SK-N-SH (cell line): Measurements from ENCODE around the gene PBX2.

Experiments used
- EP300 ChIP-seq, 2 experiments: IDR thresholded peaks; 2 replicates each; pipeline versions ENCODE4 v1.4.0 to v1.6.1; 2012; ENCODE audit warnings: borderline replicate concordance in 1 of 2, low read depth in 1 of 2, low read length in 1 of 2
- EZH2phosphoT487 ChIP-seq: fragments of 200-600 bp; sonication (generic); IDR thresholded peaks from 2 replicates; pipeline ENCODE4 v1.6.1; 2017; ENCODE audit warnings: low read depth, mixed run types, mild to moderate bottlenecking, antibody characterized with exemption, moderate library complexity, borderline replicate concordance
- FOXM1 ChIP-seq: IDR thresholded peaks from 2 replicates; pipeline ENCODE4 v1.4.0; 2012; ENCODE audit warnings: low read depth, mild to moderate bottlenecking
- POLR2AphosphoS5 ChIP-seq: IDR thresholded peaks from 2 replicates; pipeline ENCODE4 v1.6.1; 2012; ENCODE audit warnings: low read depth, low read length
- TF ChIP-seq, protein P1 (sequence below): IDR thresholded peaks from 2 replicates; pipeline ENCODE4 v1.4.0; 2012; ENCODE audit warnings: low read depth
- TF ChIP-seq, protein P2 (sequence below): fragments of 200-600 bp; sonication (generic); IDR thresholded peaks from 2 replicates; pipeline ENCODE4 v1.6.1; 2017; ENCODE audit warnings: antibody characterized with exemption, mild to moderate bottlenecking, moderate library complexity

DNA sequence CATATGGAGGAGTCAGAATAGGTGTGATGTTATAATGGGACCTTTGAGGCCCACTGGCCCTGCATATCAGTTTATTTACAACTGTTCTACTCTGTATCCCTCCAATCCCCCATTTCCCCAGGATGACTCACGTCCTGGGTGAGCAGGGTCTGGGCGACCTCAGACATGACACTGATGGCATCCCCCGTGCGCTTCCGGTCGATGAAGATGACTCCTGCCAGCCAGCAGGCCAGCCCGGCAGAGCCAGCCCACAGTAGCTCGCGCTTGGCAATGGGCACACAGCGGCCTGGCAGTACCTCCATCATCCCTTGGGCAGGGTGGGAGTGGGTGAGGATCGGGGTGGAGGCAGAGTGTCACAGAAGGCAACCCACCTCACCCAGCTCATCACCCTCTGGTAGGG is 19.7 kb downstream of the PBX2 start:
- TF ChIP-seq FOXM1, result no peak
- TF ChIP-seq EZH2phosphoT487, result no peak
- TF ChIP-seq EP300 (IDR thresholded peaks at IDR 0.05; ENCODE audit: borderline replicate concordance in 1 of 2, low read depth in 1 of 2, low read length in 1 of 2), result no peak
- TF ChIP-seq, protein P1, sequence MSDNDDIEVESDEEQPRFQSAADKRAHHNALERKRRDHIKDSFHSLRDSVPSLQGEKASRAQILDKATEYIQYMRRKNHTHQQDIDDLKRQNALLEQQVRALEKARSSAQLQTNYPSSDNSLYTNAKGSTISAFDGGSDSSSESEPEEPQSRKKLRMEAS, result no peak
- TF ChIP-seq POLR2AphosphoS5, result no peak
- TF ChIP-seq, protein P2, sequence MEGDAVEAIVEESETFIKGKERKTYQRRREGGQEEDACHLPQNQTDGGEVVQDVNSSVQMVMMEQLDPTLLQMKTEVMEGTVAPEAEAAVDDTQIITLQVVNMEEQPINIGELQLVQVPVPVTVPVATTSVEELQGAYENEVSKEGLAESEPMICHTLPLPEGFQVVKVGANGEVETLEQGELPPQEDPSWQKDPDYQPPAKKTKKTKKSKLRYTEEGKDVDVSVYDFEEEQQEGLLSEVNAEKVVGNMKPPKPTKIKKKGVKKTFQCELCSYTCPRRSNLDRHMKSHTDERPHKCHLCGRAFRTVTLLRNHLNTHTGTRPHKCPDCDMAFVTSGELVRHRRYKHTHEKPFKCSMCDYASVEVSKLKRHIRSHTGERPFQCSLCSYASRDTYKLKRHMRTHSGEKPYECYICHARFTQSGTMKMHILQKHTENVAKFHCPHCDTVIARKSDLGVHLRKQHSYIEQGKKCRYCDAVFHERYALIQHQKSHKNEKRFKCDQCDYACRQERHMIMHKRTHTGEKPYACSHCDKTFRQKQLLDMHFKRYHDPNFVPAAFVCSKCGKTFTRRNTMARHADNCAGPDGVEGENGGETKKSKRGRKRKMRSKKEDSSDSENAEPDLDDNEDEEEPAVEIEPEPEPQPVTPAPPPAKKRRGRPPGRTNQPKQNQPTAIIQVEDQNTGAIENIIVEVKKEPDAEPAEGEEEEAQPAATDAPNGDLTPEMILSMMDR, result no peak
